ENCODE measurements around the gene MMP24OS.

MMP24OS gene

DNA sequence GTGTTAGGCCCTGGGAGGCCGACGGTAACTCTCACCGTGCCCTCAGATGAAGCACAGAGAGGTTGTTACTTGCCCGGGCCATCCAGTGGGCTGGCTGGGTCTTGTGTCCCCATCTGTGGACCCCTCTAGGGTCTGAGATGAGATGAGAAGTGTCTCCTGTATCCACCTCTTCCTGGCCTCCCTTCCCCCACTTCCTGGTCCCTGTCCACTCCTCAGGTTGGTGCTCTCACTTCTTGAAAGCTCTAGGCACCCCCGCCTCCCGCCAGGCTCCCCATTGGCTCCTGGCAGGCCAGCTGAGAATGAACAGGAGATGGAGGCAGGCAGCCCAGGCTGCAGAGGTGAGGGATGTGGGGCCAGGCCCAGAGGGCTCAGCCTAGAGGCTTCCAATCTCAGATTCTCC, 1.5 kb downstream of the MMP24OS start:
- TF ChIP-seq, protein P1, sequence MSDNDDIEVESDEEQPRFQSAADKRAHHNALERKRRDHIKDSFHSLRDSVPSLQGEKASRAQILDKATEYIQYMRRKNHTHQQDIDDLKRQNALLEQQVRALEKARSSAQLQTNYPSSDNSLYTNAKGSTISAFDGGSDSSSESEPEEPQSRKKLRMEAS (IDR thresholded peaks at IDR 0.05): no peak
- no peak for TF ChIP-seq ZBTB7A (IDR thresholded peaks at IDR 0.05; ENCODE audit: low read depth)
- TF ChIP-seq RAD21 (IDR thresholded peaks at IDR 0.05; ENCODE audit: low read depth): no peak
- TF ChIP-seq, protein P2, sequence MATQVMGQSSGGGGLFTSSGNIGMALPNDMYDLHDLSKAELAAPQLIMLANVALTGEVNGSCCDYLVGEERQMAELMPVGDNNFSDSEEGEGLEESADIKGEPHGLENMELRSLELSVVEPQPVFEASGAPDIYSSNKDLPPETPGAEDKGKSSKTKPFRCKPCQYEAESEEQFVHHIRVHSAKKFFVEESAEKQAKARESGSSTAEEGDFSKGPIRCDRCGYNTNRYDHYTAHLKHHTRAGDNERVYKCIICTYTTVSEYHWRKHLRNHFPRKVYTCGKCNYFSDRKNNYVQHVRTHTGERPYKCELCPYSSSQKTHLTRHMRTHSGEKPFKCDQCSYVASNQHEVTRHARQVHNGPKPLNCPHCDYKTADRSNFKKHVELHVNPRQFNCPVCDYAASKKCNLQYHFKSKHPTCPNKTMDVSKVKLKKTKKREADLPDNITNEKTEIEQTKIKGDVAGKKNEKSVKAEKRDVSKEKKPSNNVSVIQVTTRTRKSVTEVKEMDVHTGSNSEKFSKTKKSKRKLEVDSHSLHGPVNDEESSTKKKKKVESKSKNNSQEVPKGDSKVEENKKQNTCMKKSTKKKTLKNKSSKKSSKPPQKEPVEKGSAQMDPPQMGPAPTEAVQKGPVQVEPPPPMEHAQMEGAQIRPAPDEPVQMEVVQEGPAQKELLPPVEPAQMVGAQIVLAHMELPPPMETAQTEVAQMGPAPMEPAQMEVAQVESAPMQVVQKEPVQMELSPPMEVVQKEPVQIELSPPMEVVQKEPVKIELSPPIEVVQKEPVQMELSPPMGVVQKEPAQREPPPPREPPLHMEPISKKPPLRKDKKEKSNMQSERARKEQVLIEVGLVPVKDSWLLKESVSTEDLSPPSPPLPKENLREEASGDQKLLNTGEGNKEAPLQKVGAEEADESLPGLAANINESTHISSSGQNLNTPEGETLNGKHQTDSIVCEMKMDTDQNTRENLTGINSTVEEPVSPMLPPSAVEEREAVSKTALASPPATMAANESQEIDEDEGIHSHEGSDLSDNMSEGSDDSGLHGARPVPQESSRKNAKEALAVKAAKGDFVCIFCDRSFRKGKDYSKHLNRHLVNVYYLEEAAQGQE (IDR thresholded peaks at IDR 0.05; ENCODE audit: low read depth): no peak
- no peak for TF ChIP-seq CREB1 (IDR thresholded peaks at IDR 0.05; ENCODE audit: low read depth)
- no peak for TF ChIP-seq FOXM1 (IDR thresholded peaks at IDR 0.05; ENCODE audit: borderline replicate concordance, low read depth)

DNA sequence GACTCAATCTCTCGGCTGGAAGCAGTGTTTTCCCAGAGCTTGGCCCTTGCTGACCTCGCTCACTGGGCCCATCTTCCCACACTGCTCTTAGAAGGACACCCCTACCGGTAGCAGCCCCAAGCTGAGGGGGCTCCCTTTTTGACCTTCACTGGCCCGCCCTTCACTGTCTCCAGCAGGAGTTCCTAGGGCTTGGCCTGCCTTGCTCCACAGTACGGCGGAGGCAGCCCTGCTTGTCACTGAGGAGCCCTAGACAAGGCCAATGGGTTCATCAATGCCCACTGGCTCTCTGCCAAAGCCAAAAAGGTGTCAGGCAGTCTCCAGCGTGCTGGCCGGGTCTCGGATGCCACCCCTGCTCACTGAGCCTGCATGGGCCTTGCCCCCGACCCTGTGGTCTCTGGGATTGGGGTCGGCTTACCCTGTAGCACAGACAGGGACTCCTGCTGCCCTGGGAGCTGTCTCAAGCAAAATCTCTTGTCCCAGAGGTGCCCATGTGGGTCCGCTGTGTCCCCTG, 2.1 kb downstream of the MMP24OS start:
- TF ChIP-seq, protein P2 (IDR thresholded peaks at IDR 0.05; ENCODE audit: low read depth): no peak

DNA sequence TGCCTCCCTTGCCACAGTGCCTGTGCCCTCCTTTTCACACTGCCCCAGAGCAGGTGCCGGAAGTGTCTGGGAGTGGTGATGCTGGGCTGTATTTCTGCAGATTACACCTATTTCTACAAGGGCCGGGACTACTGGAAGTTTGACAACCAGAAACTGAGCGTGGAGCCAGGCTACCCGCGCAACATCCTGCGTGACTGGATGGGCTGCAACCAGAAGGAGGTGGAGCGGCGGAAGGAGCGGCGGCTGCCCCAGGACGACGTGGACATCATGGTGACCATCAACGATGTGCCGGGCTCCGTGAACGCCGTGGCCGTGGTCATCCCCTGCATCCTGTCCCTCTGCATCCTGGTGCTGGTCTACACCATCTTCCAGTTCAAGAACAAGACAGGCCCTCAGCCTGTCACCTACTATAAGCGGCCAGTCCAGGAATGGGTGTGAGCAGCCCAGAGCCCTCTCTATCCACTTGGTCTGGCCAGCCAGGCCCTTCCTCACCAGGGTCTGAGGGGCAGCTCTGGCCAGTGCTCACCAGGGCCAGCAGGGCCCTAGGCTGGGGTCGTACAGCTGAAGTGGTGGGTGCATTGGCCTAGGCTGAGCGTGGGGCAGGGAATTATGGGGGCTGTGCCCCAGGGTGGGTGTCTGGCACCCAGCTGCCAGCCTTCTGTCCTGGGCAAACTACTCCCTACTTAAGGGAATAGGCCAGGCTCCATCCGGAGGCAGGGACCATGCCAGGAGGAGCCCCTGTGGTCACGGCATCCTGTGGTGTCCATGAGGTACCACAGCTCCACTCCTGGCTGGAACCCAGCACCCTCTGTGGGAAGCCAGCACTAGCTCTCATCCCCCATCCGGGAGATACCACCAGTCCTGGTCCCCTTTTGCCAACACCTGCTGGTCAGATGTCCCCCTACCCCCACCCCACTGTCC, 3.5 kb downstream of the MMP24OS start:
- TF ChIP-seq, protein P1 (IDR thresholded peaks at IDR 0.05): no peak
- TF ChIP-seq TAF1 (IDR thresholded peaks at IDR 0.05; ENCODE audit: low read depth) (no peak), EP300 (IDR thresholded peaks at IDR 0.05; ENCODE audit: borderline replicate concordance) (no peak), NFIC (IDR thresholded peaks at IDR 0.05) (no peak), CEBPB (IDR thresholded peaks at IDR 0.05) (no peak), RAD21 (IDR thresholded peaks at IDR 0.05; ENCODE audit: low read depth) (no peak), ZBTB7A (IDR thresholded peaks at IDR 0.05; ENCODE audit: low read depth) (no peak), TEAD4 (IDR thresholded peaks at IDR 0.05) (no peak), CREB1 (IDR thresholded peaks at IDR 0.05; ENCODE audit: low read depth) (no peak), FOXM1 (IDR thresholded peaks at IDR 0.05; ENCODE audit: borderline replicate concordance, low read depth) (no peak)
- TF ChIP-seq, protein P2 (IDR thresholded peaks at IDR 0.05; ENCODE audit: low read depth): no peak

DNA sequence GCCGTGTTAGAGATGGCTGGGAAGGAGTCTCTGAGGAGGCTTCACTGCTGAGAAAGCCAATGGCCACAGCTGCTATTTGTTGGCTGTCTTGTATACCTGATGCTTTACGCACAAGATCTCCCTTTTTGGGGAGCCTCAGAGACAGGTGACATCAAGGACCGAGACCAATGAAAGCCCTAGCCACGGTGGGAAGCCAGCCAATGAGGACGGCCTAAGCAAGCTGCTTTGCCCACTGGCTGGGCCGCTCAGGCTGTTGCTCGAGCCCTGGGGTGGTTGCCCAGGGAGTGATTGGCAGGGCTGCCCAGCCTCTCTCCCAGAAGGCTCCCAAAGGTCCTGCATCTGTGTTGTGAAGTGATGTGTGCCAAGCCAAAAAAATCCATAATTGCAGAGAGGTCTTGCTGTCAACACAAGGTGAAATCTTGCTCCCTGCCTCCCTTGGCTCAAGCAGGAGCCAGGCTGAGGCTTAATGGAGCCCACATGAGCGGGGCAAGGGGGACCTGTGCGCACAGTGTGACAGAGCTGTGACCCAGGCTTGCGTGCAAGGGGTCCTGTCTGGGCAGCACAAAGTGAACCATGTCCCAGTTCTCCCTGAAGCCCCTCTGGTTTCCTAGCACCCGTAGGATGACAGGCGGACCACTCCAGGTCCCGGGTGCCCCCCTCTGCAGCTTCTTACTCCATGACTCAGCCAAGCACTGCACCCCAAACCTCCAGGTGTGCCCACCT, 4.3 kb downstream of the MMP24OS start:
- TF ChIP-seq CREB1 (IDR thresholded peaks at IDR 0.05; ENCODE audit: low read depth): peak; percentile 55; the same call in 1 of the 2 replicates
- TF ChIP-seq YY1 (IDR thresholded peaks at IDR 0.05; ENCODE audit: low read depth): no peak
- 0 out of 2 replicates have a peak, but pooled peaks have one; percentile 15 for TF ChIP-seq TEAD4 (IDR thresholded peaks at IDR 0.05)
- no peak for TF ChIP-seq EGR1 (IDR thresholded peaks at IDR 0.05)
- no peak for TF ChIP-seq EP300 (IDR thresholded peaks at IDR 0.05; ENCODE audit: borderline replicate concordance)

DNA sequence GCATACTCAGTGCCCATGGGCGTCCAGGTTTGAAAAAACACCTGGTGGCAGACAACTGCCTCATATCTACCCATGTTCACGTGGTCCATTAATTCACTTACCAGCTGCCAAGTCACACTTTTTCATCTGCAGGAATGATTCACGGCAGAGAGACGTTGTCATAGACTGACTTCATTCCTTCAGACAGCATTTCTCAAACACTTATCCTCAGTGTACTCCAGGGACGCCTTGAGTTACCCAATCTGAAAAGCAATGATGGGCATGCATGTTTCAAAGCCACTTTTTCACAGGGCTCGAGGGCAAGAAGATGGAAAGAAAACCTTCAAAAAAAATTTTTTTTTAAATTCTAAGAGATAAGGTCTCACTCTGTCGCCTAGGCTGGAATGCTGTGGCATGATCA, 6.0 kb downstream of the MMP24OS start:
- no peak for TF ChIP-seq FOXM1 (IDR thresholded peaks at IDR 0.05; ENCODE audit: borderline replicate concordance, low read depth)
- no peak for TF ChIP-seq ZBTB7A (IDR thresholded peaks at IDR 0.05; ENCODE audit: low read depth)
- TF ChIP-seq YY1 (IDR thresholded peaks at IDR 0.05; ENCODE audit: low read depth): no peak
- no peak for TF ChIP-seq EGR1 (IDR thresholded peaks at IDR 0.05)
- no peak for TF ChIP-seq TAF1 (IDR thresholded peaks at IDR 0.05; ENCODE audit: low read depth)
- no peak for TF ChIP-seq TEAD4 (IDR thresholded peaks at IDR 0.05)
- TF ChIP-seq RAD21 (IDR thresholded peaks at IDR 0.05; ENCODE audit: low read depth): no peak
- no peak for TF ChIP-seq NFIC (IDR thresholded peaks at IDR 0.05)
- TF ChIP-seq, protein P1 (IDR thresholded peaks at IDR 0.05): no peak
- no peak for TF ChIP-seq CEBPB (IDR thresholded peaks at IDR 0.05)
- TF ChIP-seq, protein P2 (IDR thresholded peaks at IDR 0.05; ENCODE audit: low read depth): no peak
- TF ChIP-seq, protein P3, sequence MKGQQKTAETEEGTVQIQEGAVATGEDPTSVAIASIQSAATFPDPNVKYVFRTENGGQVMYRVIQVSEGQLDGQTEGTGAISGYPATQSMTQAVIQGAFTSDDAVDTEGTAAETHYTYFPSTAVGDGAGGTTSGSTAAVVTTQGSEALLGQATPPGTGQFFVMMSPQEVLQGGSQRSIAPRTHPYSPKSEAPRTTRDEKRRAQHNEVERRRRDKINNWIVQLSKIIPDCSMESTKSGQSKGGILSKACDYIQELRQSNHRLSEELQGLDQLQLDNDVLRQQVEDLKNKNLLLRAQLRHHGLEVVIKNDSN (IDR thresholded peaks at IDR 0.05): no peak
- TF ChIP-seq EP300 (IDR thresholded peaks at IDR 0.05; ENCODE audit: borderline replicate concordance): no peak
- no peak for TF ChIP-seq CREB1 (IDR thresholded peaks at IDR 0.05; ENCODE audit: low read depth)
- TF ChIP-seq TCF12 (IDR thresholded peaks at IDR 0.05; ENCODE audit: low read depth): no peak

Measured in Ishikawa (cell line).